Ascending aorta (tissue), 2 donors: Measurements from ENCODE around the gene SLC19A1. TPM values are rescaled to one million over a fixed set of nuclear protein-coding genes. Genes with fewer than 3 reads are reported as not detected.
A peak's percentile ranks its signal among the peaks of the same experiment; 100 is the strongest.

Source experiments
- DNase-seq, 2 donors: peaks; one replicate each; pipeline ENCODE4 v3.0.0-alpha.2; 2019; ENCODE audit warnings: low spot score in 2 of 2
- H3K27ac ChIP-seq, 2 donors: fragments of 200-600 bp; sonication (generic); one replicate each; pipeline ENCODE4 v1.5.1; 2016 to 2017; ENCODE audit warnings: mild to moderate bottlenecking in 1 of 2
- H3K27me3 ChIP-seq: fragments of 200-600 bp; sonication (generic); one replicate; pipeline ENCODE4 v1.5.1; 2017
- H3K36me3 ChIP-seq, 2 donors: fragments of 200-600 bp; sonication (generic); one replicate each; pipeline ENCODE4 v1.5.1; 2016
- H3K4me1 ChIP-seq, 2 donors: fragments of 200-600 bp; sonication (generic); one replicate each; pipeline ENCODE4 v1.5.1; 2016 to 2017; ENCODE audit warnings: mild to moderate bottlenecking in 1 of 2
- H3K4me3 ChIP-seq, 2 donors: fragments of 200-600 bp; sonication (generic); one replicate each; pipeline ENCODE4 v1.5.1; 2016 to 2017; ENCODE audit warnings: mild to moderate bottlenecking in 1 of 2
- H3K9me3 ChIP-seq, 2 donors: fragments of 200-600 bp; sonication (generic); one replicate each; pipeline ENCODE4 v1.5.1; 2016
- intact Hi-C: fragments of 100-400 bp; cut with DNase I; formaldehyde crosslinking; loops from one replicate; pipeline ENCODE4 v1.15.1; 2023
- total RNA-seq: library from RNA; depleted of rRNA; stranded (reverse); fragments of >200 nt; gene quantifications from one replicate; pipeline ENCODE4 v1.1.0, GENCODE V29; 2016
- TF ChIP-seq, protein P1 (sequence below), 3 experiments: fragments of 200-600 bp in 2 of 3; fragments of 450-650 bp in 1 of 3; sonication (generic) in 2 of 3; IDR thresholded peaks; one replicate each; pipeline ENCODE4 v1.5.1; 2016 to 2019; ENCODE audit warnings: antibody characterized with exemption in 3 of 3, mild to moderate bottlenecking in 1 of 3, moderate library complexity in 1 of 3

SLC19A1 gene
- total RNA-seq, 1 donor from 2014 or later, result 8.4 TPM

GRCh38 chr21:45499970-45500577, 42.2 kb downstream of the SLC19A1 start:
- Histone ChIP-seq H3K27ac (no peak overlapping the region), H3K4me1 (no peaks in the 10 kb centered on the region), H3K9me3 (no peaks in the 10 kb centered on the region), H3K27me3 (no peaks in the 10 kb centered on the region), H3K36me3 (peaks cover 52 to 62% of the 10 kb centered on the region in 2 donors), H3K4me3 (no peak overlapping the region)
- TF ChIP-seq, protein P1, sequence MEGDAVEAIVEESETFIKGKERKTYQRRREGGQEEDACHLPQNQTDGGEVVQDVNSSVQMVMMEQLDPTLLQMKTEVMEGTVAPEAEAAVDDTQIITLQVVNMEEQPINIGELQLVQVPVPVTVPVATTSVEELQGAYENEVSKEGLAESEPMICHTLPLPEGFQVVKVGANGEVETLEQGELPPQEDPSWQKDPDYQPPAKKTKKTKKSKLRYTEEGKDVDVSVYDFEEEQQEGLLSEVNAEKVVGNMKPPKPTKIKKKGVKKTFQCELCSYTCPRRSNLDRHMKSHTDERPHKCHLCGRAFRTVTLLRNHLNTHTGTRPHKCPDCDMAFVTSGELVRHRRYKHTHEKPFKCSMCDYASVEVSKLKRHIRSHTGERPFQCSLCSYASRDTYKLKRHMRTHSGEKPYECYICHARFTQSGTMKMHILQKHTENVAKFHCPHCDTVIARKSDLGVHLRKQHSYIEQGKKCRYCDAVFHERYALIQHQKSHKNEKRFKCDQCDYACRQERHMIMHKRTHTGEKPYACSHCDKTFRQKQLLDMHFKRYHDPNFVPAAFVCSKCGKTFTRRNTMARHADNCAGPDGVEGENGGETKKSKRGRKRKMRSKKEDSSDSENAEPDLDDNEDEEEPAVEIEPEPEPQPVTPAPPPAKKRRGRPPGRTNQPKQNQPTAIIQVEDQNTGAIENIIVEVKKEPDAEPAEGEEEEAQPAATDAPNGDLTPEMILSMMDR (IDR thresholded peaks at IDR 0.05), result no peak
- DNase-seq, result peak in 1 of 2 donors; percentile 30
- intact Hi-C loops, result no loop called here

DNA sequence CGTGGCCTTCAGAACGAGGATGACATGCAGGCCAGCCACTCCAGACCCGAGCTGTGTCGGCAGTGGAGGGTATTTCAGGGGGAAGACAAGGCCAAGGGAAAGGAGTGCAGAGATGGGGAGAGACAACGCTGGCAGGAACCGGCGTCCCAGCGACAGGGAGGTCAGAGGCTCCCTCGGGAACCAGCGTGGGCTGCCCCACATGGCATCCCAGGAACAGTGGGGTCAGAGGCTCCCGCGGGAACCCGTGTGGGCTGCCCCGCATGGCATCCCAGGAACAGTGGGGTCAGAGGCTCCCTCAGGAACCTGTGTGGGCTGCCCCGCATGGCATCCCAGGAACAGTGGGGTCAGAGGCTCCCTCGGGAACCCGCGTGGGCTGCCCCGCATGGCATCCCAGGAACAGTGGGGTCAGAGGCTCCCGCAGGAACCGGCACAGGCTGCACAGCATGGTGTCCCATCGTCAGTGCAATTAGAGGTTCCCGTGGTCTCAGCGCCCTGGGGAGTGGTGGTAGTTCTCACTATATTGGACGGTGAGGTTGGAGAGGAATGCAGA, 43.0 kb downstream of the SLC19A1 start:
- intact Hi-C loops, result no loop called here
- TF ChIP-seq, protein P1 (IDR thresholded peaks at IDR 0.05), result no peak
- H3K27ac ChIP-seq, result no peak overlapping the region
- no peak overlapping the region for H3K4me3 ChIP-seq
- peak in 1 of 2 donors; percentile 57 for DNase-seq
- H3K36me3 ChIP-seq, result peaks cover 53 to 62% of the 10 kb centered on the region in 2 donors
- H3K27me3 ChIP-seq, result no peaks in the 10 kb centered on the region
- H3K9me3 ChIP-seq, result no peaks in the 10 kb centered on the region
- H3K4me1 ChIP-seq, result no peaks in the 10 kb centered on the region

- Histone ChIP-seq H3K4me1 (no peaks in the 10 kb centered on the region), H3K36me3 (peaks cover 60 to 68% of the 10 kb centered on the region in 2 donors), H3K27me3 (no peaks in the 10 kb centered on the region), H3K9me3 (no peaks in the 10 kb centered on the region), H3K27ac (no peak overlapping the region), H3K4me3 (no peak overlapping the region)
- TF ChIP-seq, protein P1 (IDR thresholded peaks at IDR 0.05), result no peak
- intact Hi-C loops, result no loop called here
- DNase-seq, result peak in 1 of 2 donors; percentile 39
Observed at GRCh38 chr21:45498646-45499000, 43.6 kb downstream of the SLC19A1 start.

GRCh38 chr21:45497846-45498645, 44.2 kb downstream of the SLC19A1 start:
- H3K27me3 ChIP-seq, result no peaks in the 10 kb centered on the region
- no peak overlapping the region for H3K27ac ChIP-seq
- peaks cover 65 to 74% of the 10 kb centered on the region in 2 donors for H3K36me3 ChIP-seq
- DNase-seq, result peak in 1 of 2 donors; percentile 35
- H3K9me3 ChIP-seq, result no peaks in the 10 kb centered on the region
- intact Hi-C loops, result no loop called here
- H3K4me1 ChIP-seq, result no peaks in the 10 kb centered on the region
- no peak overlapping the region for H3K4me3 ChIP-seq
- TF ChIP-seq, protein P1 (IDR thresholded peaks at IDR 0.05), result no peak

GRCh38 chr21:45496968-45497845, 45.0 kb downstream of the SLC19A1 start:
- H3K36me3 ChIP-seq, result peaks cover 73 to 82% of the 10 kb centered on the region in 2 donors

More at GRCh38 chr21:45496968-45497845, 45.0 kb downstream of the SLC19A1 start:
- Histone ChIP-seq H3K27me3 (no peaks in the 10 kb centered on the region), H3K4me3 (no peak overlapping the region), H3K4me1 (no peaks in the 10 kb centered on the region), H3K27ac (no peak overlapping the region), H3K9me3 (no peaks in the 10 kb centered on the region)
- DNase-seq, result peak in 1 of 2 donors; percentile 60
- intact Hi-C loops, result no loop called here
- TF ChIP-seq, protein P1 (IDR thresholded peaks at IDR 0.05), result no peak
